Purkinje cell (primary cell): ENCODE results near the gene PPFIA4. TPM values are rescaled to one million over a fixed set of nuclear protein-coding genes. Genes with fewer than 3 reads are reported as not detected.

Experiments used
- polyA plus RNA-seq: library from polyadenylated mRNA; unstranded; fragments of >200 nt; fragmentation: Nextera tagmentation; gene quantifications from 2 replicates; pipeline ENCODE4 v1.2.1, GENCODE V29; 2014

Gene PPFIA4
- polyA plus RNA-seq: 0.23 and 0.97 TPM in 2 replicates

GRCh38 chr1:203026031-203026665 lies at the start of gene PPFIA4:
Gene PPFIA4 (plus strand): TSS chr1:203026491. CDS start chr1:203039009, 12,518 bp downstream.

GRCh38 chr1:203006948-203007871 lies 19.1 kb upstream of the PPFIA4 start, which contains the start of gene TMEM183A:
Gene TMEM183A (plus strand): TSS chr1:203007374. CDS start chr1:203007466, 92 bp downstream.

GRCh38 chr1:203085528-203086406 lies 59.5 kb downstream of the PPFIA4 start, which contains the start of gene MYOG:
Gene MYOG (minus strand): TSS chr1:203086012. CDS start chr1:203085961, 51 bp downstream.

DNA sequence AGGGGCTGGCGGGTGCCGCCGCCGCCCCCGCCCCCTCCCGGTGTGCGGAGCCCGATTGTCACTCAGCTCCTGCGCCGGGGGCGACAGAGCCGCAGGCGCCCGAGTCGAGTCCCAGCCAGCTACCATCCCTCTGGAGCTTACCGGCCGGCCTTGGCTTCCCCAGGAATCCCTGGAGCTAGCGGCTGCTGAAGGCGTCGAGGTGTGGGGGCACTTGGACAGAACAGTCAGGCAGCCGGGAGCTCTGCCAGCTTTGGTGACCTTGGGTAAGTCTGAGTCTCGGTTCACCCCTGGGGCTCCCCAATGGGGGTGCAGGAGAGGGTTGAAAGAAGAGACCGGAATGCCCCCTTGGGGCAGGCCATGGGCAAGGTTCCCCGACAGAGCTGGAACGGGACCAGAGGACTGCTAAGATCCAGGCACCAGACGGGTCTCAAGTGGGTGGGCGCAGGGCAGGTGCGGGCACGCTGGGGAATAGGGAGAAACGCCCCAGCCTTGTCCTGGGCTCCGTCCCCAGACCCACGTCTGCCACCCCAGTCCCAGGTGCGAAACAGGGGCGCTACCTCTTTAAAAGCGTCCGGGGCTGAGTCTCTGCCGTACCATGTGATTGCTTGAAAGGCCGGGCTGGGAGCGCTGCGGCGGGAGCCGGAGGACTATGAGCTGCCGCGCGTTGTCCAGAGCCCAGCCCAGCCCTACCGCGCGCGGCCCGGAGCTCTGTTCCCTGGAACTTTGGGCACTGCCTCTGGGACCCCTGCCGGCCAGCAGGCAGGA lies 101.6 kb downstream of the PPFIA4 start, which contains the start of gene ADORA1:
ADORA1 (plus strand) TSS at position 61 of the 765 bp plus-strand sequence. CDS start 1,116 bp downstream, outside the sequence.

Other genes with a start within 250 kb of the PPFIA4 start
- 13.8 and 17.8 TPM in 2 replicates for gene KDM5B, start 218.1 kb upstream of the PPFIA4 start, polyA plus RNA-seq
- gene PCAT6, start 215.5 kb upstream of the PPFIA4 start, polyA plus RNA-seq: 0.69 TPM in 1 of 2 replicates, not detected in the other
- 15.4 and 16.3 TPM in 2 replicates for gene RABIF, start 137.3 kb upstream of the PPFIA4 start, polyA plus RNA-seq
- gene KLHL12, start 99.3 kb upstream of the PPFIA4 start, polyA plus RNA-seq: 55.7 and 60.5 TPM in 2 replicates
- 67.0 and 69.0 TPM in 2 replicates for gene ADIPOR1, start 68.2 kb upstream of the PPFIA4 start, polyA plus RNA-seq
- 80.6 and 117 TPM in 2 replicates for gene CYB5R1, start 59.2 kb upstream of the PPFIA4 start, polyA plus RNA-seq
- 12.0 and 13.0 TPM in 2 replicates for gene TMEM183A, start 19.1 kb upstream of the PPFIA4 start, polyA plus RNA-seq
- not detected in 2 replicates for gene MYOG, start 59.5 kb downstream of the PPFIA4 start, polyA plus RNA-seq
- 1.4 TPM in 1 of 2 replicates, not detected in the other for gene ADORA1, start 101.2 kb downstream of the PPFIA4 start, polyA plus RNA-seq
- gene MYBPH, start 149.3 kb downstream of the PPFIA4 start, polyA plus RNA-seq: not detected in 2 replicates
- not detected in 2 replicates for gene CHI3L1, start 160.2 kb downstream of the PPFIA4 start, polyA plus RNA-seq
- not detected in 2 replicates for gene CHIT1, start 203.2 kb downstream of the PPFIA4 start, polyA plus RNA-seq